ENCODE results near the gene PCDH9.

Gene PCDH9

DNA sequence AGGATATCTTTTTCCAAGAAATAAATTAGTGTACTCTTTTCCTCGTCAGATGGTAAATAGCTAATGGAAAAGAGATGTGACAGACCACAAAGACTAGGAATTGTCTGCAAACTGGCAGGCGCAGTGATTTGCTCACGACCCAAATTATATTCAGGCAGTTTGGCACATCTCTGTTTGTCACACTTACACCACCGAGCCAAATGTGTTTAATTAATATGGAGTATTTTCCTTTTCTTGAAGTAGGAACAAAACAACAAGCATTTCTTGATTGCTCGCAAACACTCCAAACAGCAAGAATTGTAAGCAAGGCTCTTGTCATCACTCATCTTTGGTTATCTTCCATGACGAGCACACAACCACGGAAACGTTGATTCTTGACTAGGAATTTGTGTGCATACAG is 884.2 kb downstream of the PCDH9 start:
- DNase-seq (ENCODE audit: low read depth, low spot score) = no peak

DNA sequence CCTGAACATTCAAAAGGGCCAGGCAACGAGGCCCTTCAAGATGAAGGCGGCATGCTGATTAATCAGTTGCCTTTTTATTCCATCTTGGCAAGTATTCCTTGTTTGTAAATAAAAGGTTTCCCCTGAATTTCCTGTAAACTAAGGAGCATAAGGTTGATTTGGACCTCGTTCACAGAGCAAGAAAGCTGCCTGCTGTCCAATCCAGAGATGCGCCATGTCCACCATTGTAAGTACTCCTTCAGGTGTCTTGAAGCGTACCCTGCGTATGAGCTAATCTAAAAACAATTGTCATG is 884.7 kb downstream of the PCDH9 start:
- DNase-seq (ENCODE audit: low read depth, low spot score) = no peak

DNA sequence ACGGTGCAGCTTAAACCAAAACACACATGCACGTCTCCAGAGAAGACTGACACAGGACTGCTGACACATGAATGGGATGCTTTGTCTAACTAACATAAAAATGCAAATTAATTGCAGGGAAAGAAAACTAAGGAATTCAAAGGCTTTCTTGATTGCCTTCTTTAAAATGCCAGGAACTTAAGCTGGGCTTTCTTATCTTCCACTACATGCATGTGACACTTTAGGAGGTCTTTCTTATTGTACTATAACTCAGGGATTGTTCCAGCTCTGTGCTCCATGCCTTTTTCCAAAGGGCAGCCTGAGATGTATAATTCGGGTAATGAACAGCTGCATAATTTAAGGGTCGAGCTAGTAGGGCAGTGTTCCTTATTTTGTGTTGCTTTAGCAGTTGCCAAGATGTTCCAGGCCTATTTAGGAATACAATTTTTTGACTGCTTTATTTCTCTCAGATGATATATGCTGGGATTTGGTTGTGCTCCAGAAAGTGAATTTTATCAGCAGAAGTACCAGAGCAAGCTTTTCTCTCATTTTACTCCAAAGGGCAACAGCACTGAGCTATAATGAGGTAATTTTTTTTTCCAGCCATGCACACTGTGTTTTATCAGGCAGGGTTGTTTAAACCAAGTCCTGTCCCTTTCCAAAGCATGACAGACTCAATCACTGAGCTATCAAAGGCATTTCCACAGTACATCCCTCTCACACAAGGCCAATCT is 885.2 kb downstream of the PCDH9 start:
- DNase-seq (ENCODE audit: low read depth, low spot score) = peak; percentile 20

DNA sequence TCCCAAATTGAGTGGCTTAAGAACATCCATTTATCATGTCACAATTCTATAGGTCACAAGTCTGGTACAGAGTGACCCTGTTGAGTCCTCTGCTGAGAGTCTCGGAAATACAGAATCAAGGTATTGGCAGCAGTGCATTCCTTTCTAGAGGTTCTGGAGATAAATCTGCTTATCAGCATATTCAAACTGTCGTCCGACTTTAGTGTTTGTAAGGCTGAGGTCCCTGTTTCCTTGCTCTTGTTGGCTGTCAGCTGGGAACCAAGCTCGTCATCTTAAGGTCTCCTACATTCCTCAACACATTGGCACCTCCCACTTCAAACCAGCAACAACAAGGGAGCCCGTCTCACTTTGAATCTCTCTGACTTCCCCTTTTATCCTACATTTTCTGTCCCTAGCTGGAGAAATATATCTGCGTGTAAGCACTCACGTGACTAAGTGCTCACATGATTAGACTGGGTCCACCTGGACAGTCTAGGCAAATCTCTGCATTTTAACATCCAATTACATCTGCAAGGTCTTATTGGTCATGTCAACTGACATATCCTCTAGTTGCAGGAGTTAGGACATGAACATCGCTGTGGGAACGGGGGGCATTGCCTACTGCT is 886.8 kb downstream of the PCDH9 start:
- no peak for DNase-seq (ENCODE audit: low read depth, low spot score)

DNA sequence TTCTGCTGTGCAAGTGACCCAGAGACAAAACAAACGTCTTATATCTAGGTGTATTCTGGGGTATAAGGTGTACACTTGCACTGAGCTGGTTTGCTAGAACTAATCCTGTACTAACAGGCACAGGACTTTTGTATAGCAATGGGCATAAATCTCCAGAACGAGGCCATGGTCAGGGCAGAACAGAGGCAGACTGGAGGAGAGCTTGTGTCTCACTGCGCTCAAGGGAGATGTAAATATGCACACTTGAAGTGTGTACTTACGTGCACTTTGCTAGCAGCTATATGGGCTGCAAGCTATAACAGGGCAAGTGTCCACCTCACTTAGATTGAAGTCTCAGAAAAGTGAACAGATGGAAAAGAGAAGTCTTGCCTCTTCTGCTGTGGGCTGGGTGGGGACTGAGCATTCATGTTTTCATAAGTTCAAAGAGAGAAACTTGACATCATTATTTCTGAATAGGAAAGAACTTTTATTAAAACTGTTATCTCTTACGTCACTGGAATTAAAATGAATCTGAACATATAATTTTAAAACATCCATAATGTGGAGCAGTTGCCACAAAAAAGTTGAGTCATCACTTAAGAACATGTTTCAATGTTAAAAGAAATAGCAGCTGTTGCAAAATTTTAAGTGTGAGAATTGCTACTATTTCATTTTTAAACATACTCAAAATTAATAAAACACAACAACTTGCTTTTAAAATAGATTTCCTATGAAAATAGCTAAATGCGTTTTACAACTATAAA is 888.3 kb downstream of the PCDH9 start:
- no peak for DNase-seq (ENCODE audit: low read depth, low spot score)

DNA sequence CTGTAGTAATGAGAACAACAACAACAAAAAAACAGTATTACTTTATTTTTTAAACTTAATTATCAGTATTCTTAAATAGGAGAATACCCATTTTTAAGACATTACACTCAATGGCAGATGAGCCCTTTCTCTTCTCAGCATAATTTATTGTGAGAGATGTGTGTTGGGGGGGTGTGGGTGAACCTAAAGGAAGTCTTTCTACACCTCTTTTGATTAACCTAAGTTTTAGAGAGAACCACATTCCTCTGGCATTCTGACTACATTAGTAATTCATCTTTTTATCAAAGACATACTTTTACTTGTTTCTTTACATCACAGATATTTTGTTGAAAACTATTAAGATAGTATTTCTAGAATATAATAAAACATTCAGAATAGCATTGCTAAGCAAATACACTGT is 890.9 kb downstream of the PCDH9 start:
- DNase-seq (ENCODE audit: low read depth, low spot score) = no peak

DNA sequence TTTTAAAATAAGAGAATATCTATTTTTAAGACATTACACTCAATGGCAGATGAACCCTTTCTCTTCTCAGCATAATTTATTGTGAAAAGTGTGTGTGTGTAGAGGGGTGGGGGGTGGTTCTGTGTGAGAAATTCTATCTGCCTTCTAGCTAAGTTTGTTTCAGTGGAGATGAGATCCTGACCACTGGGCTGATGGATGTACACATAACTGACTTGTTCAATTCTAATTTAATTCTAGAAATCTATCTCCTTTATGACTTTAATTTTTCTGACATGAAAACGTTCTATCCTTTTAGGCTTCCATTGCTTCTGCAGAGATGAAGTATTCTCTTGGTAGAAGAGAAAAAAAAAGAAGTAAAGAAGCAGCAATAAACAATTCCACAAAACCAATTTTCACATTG is 891.6 kb downstream of the PCDH9 start:
- DNase-seq (ENCODE audit: low read depth, low spot score) = no peak

DNA sequence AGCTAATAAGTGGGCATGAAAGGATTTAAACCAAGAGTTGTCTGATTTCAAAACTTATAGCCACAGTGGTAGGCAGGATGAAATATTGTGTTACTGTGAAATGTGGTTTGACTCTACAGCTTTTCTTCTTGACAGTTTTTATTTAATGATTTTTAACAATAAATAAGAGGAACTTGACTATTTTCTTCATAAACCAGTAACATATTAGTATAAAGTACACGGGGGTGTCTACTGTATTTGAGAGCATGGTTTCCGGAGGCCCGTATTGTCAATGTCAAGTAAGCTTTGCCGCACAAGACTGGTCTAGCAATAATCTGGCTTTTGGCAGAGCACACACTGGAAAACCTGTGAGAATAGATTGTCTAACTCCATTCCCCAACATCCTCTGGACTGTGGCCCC is 894.5 kb downstream of the PCDH9 start:
- DNase-seq (ENCODE audit: low read depth, low spot score) = no peak

DNA sequence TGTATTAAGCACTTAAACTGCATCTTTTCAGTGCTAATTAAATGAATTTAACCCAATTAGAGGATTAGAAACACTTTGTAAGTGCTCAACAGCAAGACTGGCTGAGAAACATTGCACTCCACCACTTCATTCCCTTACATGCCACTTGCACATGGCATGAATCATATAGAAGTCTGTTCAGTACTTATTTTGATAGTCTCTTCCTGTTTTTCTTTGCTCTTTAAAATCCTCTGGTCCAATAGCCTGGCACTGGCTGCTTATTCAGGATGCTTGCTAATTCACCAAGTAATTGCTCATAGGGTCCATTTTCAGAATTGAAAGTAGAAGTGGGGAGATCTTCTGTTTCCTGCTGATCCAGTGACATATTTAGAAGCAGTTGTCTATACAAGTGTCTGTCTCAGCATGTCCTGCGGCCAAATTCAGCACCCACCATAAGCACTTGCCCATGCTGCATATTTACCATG is 900.1 kb downstream of the PCDH9 start:
- DNase-seq (ENCODE audit: low read depth, low spot score) = peak; percentile 11

DNA sequence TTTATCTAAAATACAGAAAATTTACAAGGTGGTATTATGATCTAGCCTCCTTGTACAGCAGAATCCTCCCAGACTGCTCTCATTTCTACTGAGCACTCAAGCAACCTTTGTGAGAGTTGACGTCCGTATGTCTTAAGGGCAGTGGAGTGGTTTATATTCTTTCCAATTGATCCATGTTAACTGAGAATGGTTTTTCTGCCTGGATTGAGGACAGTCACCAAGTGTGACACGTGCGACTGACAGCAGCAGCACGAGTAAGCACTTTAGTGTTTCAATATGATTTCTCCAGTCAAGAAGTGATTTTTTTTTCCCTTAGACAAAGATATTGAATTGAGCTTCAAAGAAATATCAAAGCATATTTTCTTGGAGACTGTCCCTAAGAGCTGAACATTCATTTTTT is 901.7 kb downstream of the PCDH9 start:
- DNase-seq (ENCODE audit: low read depth, low spot score) = no peak

DNA sequence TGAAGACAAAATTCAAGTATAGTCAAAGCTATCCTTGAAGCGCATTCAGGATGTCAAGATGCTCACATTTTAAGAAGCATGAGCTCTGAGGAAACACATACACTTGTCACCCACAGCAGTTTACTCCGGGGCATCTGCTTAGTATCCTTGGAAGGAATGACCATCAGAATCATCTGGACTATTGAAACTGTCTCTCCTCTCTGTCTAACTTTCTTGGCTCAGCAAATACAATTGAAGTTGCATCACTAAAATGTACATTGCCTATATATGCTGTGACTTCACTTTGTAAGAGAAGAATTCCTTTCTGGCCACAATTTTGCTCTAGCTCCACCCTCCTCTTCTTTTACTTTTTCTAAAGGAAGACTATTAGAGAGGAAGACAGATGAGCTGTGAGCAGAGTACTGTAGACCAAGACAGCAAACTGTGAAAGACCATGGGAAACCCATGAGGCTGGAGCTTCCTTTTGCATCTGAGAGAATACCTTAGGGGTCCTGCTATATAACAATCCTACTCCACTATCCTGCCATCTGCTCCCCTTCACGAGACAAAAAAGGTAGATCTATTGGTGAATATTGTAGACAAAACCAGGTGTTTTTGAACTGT is 906.3 kb downstream of the PCDH9 start:
- DNase-seq (ENCODE audit: low read depth, low spot score) = no peak

DNA sequence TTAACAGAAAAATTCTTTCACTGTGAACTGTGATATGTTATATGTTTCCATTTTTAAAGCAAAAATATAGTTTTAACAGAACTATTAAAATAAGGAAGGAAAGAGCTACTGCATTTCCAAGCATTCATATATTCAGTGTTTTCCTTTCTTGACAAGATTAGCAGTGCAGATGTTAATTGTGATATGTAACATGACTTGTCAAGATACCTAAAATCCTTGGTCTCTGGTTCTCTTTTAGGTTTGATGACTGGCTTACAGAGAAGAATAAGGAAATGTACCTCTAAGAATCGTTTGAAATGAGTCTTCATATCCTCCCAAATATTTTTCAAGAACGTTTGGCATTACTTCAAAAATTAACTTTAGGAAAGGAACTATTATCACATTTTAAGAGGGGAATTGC is 907.2 kb downstream of the PCDH9 start:
- no peak for DNase-seq (ENCODE audit: low read depth, low spot score)

DNA sequence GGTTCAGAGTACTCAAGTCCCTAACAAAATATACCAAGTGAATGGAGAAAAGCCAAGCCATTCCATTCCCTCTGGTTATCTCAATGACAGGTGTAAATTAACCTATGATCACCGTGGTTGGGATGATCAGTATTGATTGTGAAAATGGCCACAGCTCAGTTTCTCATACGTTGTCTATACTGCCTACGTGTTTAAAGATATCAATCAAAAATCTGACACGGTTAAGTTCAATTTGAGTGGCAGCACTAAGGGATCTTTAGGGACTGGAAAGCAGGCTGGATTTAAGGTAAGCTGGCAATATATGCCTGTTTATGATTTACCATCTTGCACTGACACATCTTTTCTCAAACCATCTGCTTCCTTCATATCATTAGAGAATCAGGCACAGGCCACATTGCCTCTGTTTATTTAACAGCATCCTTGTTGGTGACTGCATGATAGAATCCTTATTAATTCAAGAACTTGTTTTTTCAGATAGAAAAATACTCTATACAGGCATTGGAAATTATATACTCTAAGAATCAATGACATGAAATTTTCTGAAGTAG is 907.9 kb downstream of the PCDH9 start:
- no peak for DNase-seq (ENCODE audit: low read depth, low spot score)

DNA sequence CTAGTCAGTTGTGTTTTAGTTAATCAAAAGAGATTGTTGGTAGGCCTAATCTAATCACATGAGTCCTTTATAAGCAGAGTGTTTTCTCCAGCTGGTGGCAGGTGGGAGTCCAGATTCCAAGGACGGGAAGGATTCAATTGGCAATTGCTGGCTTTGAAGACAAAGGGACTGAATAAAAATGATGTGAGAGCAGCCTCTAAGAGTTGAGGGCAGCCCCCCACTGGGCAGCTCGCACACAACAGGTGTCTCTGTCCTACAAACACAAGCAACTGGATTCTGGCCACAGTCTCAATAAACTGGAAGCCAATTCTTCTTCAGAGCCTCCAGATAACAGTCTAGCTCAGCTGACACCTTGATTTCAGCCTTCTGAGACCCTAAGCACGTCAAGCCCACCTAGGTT is 915.2 kb downstream of the PCDH9 start:
- no peak for DNase-seq (ENCODE audit: low read depth, low spot score)

DNA sequence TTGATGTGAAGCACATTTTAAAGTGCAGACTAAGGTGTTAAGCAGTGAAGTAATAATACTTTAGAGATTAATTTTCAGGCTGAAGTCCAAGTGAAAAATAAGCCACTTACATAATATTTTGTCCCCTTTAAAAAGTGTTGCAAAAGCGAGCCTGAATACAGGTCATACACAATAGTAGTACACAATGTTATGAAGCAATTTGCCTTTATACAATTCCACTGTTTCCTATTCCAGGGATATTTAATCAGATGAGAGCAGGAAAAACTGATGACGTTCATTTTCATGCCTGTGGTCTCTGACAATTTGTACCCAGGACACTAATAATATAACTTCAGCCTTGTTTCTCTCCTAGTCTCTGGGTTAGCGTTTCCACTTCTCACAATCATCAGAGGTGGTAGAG is 916.7 kb downstream of the PCDH9 start:
- DNase-seq (ENCODE audit: low read depth, low spot score) = peak; percentile 24

DNA sequence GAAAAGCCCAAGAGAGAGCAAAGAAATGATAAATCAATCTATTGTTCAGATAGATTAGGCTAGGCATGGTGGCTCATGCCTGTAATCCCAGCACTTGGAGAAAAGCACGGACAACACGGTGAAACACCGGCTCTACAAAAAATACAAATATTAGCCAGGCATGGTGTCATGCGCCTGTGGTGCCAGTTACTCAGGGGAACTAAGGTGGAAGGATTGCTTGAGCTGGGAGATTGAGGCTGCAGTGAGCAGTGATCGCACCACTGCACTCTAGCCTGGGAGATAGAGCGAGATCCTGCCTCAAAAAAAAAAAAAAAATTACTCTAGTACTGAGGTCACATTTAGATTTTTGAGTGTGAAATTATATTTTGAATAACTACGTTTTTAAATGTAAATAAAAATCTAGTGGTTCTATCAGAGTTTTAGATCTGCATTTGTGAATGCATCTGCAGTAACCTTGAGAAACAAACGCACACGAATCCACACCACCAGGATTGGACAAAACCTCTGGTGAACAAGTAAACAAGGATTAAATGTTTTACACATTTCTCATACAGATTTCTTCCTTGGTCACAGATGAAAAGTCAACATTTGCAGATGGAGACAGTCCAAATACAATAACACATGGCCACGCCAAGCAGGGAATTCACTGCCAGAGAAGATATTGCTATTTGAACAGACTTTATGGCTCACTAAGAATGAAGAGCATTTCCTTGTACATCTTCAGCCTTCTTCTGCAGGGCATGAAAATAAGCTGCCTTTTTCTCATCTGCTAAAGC is 917.6 kb downstream of the PCDH9 start:
- peak; percentile 76 for DNase-seq (ENCODE audit: low read depth, low spot score)

DNA sequence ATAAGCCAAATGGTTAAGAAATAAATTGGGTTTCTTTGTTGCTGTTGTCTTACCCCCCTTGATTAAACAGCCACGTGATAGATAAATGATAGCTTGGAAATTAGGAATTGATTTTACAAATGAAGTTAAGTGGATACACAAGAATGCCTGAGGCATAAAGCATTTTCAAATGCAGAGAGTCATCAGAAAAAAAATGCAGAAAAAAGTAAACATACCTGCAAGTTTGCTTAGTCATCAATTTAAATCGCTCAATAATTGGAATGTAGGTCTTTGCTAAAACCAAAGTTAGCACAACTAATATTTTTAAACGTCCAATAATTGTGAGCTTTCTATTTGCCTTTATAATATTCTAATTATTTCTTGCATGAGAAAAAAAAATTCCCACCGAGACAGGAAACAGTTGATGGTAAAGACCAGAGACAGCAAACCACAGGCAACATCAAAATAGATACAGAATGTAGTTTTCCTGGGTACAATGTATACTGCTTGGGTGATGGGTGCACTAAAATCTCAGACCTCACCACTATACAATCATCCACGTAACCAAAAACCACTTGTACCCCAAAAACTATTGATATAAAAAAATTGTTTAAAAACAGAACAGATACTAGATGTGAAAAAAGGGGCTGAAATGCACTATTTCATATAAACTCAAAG is 924.0 kb downstream of the PCDH9 start:
- no peak for DNase-seq (ENCODE audit: low read depth, low spot score)

DNA sequence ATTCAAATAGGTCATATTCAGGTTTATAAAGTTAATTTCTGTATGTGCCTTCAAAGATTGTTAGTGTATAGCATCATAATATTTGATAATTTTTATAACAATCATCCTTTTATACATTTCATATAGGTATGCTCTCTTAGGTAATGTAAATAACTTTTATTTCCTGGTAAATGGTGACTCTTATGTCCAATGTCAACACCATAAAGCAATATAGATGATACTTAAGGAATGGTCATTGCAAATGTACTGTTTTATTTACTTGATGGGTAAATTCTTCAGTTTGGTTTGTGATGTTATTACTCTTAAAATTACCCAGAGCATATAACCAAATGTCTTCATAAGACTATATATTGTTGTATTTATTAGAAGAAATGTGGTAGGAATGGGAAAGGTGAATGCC is 928.7 kb downstream of the PCDH9 start:
- DNase-seq (ENCODE audit: low read depth, low spot score) = no peak

DNA sequence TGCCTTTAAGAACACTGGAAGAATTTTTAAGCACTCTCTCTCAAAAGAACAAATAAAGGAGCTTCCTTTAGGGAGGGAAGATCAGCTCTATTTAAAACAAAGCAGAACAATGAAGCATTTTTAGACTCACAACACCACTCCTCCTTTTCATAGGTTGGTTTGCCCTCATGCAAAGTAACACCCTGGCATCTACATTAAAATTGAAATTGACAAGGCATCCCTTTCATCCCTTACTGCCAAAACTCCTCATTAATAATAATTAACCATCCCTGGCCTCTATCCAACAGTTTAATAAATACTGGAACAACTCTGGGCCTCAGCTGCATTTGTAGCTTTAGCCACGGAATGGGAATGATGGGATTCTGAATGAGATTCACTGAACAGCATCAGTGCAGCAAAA is 929.1 kb downstream of the PCDH9 start:
- DNase-seq (ENCODE audit: low read depth, low spot score) = no peak

DNA sequence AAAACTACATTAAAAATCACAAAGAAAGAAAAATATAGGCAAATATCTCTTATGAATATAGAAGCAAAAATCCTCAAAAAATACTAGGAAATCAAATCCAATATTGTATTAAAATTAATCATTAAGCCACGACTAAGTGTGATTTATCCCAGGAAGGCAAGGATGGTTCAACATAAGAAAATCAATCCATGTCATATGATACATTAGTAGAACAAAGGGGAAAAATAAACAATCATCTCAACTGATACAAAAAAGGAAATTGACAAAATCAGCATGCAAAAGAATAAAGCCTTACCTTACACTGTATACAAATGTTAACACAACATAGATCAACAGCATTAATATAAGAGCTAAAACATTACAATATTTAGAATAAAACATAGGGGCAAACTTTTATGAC is 933.3 kb downstream of the PCDH9 start:
- DNase-seq (ENCODE audit: low read depth, low spot score) = no peak

DNA sequence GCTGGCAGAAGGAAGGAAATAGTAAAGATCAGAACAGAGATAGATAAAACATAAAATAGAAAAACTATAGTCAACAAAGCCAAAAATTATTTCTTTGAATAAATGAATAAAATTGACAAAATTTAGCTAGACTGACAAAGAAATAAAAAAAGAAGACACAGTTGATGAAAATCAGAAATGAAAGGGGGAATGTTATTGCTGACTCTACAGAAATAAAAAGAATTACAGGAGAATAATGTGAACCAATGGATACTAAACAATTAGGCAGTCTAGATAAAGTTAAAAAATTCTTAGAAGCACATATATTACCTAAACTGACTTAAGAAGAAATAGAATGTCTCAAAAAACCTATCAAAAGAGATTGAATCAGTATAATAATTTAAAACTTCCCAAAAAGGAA is 933.8 kb downstream of the PCDH9 start:
- no peak for DNase-seq (ENCODE audit: low read depth, low spot score)

All from astrocyte of the hippocampus (primary cell).